Lower lobe of right lung (tissue), 2 donors: ENCODE data around the gene RANBP1. TPM values are rescaled to one million over a fixed set of nuclear protein-coding genes. Genes with fewer than 3 reads are reported as not detected.

ENCODE experiments used
- ATAC-seq, 2 donors: fragments of 200-7000 bp; cut with Tn5 transposase; one replicate each; pipeline ENCODE4 v1.9.1; 2020 to 2022; ENCODE audit warnings: mild to moderate bottlenecking in 2 of 2, moderate library complexity in 2 of 2
- DNase-seq: peaks from one replicate; pipeline ENCODE4 v3.0.0-alpha.2; 2020
- H3K27ac ChIP-seq: fragments of 200-600 bp; one replicate; pipeline ENCODE4 v1.8.0; 2022
- H3K27me3 ChIP-seq: fragments of 200-600 bp; one replicate; pipeline ENCODE4 v1.8.0; 2022; ENCODE audit warnings: low read depth
- H3K36me3 ChIP-seq: fragments of 200-600 bp; one replicate; pipeline ENCODE4 v1.8.0; 2022; ENCODE audit warnings: mild to moderate bottlenecking
- H3K4me1 ChIP-seq: fragments of 200-600 bp; one replicate; pipeline ENCODE4 v1.8.0; 2022
- H3K4me3 ChIP-seq: fragments of 200-600 bp; one replicate; pipeline ENCODE4 v1.8.0; 2022; ENCODE audit warnings: mild to moderate bottlenecking
- H3K9me3 ChIP-seq: fragments of 200-600 bp; one replicate; pipeline ENCODE4 v1.8.0; 2022
- CTCF ChIP-seq: fragments of 200-600 bp; IDR thresholded peaks from one replicate; pipeline ENCODE4 v1.8.0; 2022; ENCODE audit warnings: antibody characterized with exemption, mild to moderate bottlenecking
- intact Hi-C: fragments of 100-400 bp; cut with DNase I; formaldehyde crosslinking; loops from one replicate; pipeline ENCODE4 v1.11.0; 2022
- total RNA-seq: library from RNA; stranded (reverse); fragmentation: NEBNext Ultra II Directional; extraction: Animal tissue kit (Norgen Biotek cat#: 25700); gene quantifications from one replicate; pipeline ENCODE4 v1.2.1, GENCODE V29; 2021
- donor health status: DM: no; HTN: yes; CAD: no; lungs with severe emphysema.

RANBP1 gene
- total RNA-seq, 1 donor from 2014 or later: 58.3 TPM

- H3K4me3 ChIP-seq: no peak overlapping the region
- H3K9me3 ChIP-seq: no peaks in the 10 kb centered on the region
- DNase-seq (no peak), ATAC-seq (no peak)
- peaks cover 8% of the 10 kb centered on the region for H3K4me1 ChIP-seq
- no peaks in the 10 kb centered on the region for H3K27me3 ChIP-seq
- no peak overlapping the region for H3K27ac ChIP-seq
- intact Hi-C loops: no loop called here
- peaks cover 34% of the 10 kb centered on the region for H3K36me3 ChIP-seq
- no peak for TF ChIP-seq CTCF
Measured at GRCh38 chr22:20127318-20127868, 11.5 kb downstream of the RANBP1 start.

GRCh38 chr22:20127869-20128618, 12.1 kb downstream of the RANBP1 start:
- Histone ChIP-seq H3K36me3 (peaks cover 33% of the 10 kb centered on the region), H3K4me3 (no peak overlapping the region), H3K27ac (no peak overlapping the region), H3K9me3 (no peaks in the 10 kb centered on the region), H3K27me3 (no peaks in the 10 kb centered on the region), H3K4me1 (peaks cover 14% of the 10 kb centered on the region)
- no peak for TF ChIP-seq CTCF
- DNase-seq (no peak), ATAC-seq (no peak)
- intact Hi-C loops: no loop called here

GRCh38 chr22:20128619-20128901, 12.7 kb downstream of the RANBP1 start:
- ATAC-seq: no peak

GRCh38 chr22:20128902-20129746, 13.2 kb downstream of the RANBP1 start:
- ATAC-seq: no peak
- Histone ChIP-seq H3K4me1 (peaks cover 25% of the 10 kb centered on the region), H3K27me3 (no peaks in the 10 kb centered on the region), H3K36me3 (peaks cover 33% of the 10 kb centered on the region), H3K27ac (no peak overlapping the region), H3K9me3 (no peaks in the 10 kb centered on the region), H3K4me3 (no peak overlapping the region)
- intact Hi-C loops: no loop called here
- DNase-seq: no peak
- TF ChIP-seq CTCF: no peak

More at GRCh38 chr22:20128619-20128901, 12.7 kb downstream of the RANBP1 start:
- TF ChIP-seq CTCF: no peak
- Histone ChIP-seq H3K36me3 (peaks cover 33% of the 10 kb centered on the region), H3K27me3 (no peaks in the 10 kb centered on the region), H3K9me3 (no peaks in the 10 kb centered on the region), H3K27ac (no peak overlapping the region), H3K4me3 (no peak overlapping the region), H3K4me1 (peaks cover 19% of the 10 kb centered on the region)
- intact Hi-C loops: no loop called here
- no peak for DNase-seq

GRCh38 chr22:20129747-20130014, 13.8 kb downstream of the RANBP1 start:
- no peak for ATAC-seq
- intact Hi-C loops: no loop called here
- H3K27ac ChIP-seq: no peak overlapping the region

More at GRCh38 chr22:20129747-20130014, 13.8 kb downstream of the RANBP1 start:
- Histone ChIP-seq H3K4me1 (peaks cover 30% of the 10 kb centered on the region), H3K27me3 (no peaks in the 10 kb centered on the region), H3K36me3 (peaks cover 30% of the 10 kb centered on the region), H3K4me3 (no peak overlapping the region), H3K9me3 (no peaks in the 10 kb centered on the region)
- no peak for TF ChIP-seq CTCF
- no peak for DNase-seq
